CMK (cell line): ENCODE data around the gene SGMS1.
"Not testable (repeated sequence)": the region's sequence is repeated elsewhere in the genome, so short reads cannot be mapped to it uniquely, and the experiment has no call there.

Source experiments
- DNase-seq: peaks from one replicate; pipeline ENCODE4 v3.0.0-alpha.2; 2010; ENCODE audit warnings: low read depth

Gene SGMS1

DNA sequence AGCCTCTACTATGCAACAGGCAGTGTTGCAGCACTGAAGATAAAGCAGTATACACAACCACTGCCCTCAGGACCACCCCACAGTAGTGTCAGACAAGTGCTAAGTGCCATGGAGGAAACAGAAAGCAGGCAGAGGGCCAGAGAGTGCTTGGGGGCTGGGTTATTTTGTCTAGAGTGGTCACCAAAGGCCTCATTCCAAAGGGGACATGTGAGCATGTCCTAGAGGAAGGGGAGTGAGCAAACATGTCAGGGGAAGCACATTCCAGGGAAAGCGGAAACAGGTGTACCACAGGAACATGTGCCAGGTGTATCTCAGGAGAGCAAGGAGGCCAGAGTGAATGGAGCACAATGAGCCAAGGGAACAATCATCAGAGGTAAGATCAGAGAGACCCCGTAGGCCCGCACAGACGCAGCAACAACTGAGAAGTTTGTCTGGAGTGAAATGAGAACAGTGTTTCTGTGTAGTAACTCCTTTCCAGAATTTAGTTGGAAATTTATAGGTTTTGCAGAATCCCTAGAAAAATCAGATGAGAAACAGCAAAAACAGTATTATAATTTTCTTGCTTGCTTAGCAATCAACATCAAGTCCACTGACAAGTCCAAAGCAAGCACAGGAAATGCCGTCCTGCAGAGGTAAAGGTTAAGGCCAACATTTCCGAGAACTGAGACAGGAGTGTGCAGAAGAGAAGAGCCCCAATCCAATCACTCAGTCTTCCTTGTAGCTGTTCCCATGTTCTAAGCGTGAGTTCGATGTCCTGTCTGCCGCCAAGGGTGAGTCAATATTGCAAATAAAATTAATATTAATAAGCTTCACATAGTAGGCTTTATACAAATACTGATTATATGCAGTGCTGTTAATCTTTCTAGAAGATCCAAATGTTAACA is 67.3 kb downstream of the SGMS1 start:
- no peak for DNase-seq

GRCh38 chr10:50554995-50555568 is 68.7 kb downstream of the SGMS1 start:
- peak; percentile 82 for DNase-seq

DNA sequence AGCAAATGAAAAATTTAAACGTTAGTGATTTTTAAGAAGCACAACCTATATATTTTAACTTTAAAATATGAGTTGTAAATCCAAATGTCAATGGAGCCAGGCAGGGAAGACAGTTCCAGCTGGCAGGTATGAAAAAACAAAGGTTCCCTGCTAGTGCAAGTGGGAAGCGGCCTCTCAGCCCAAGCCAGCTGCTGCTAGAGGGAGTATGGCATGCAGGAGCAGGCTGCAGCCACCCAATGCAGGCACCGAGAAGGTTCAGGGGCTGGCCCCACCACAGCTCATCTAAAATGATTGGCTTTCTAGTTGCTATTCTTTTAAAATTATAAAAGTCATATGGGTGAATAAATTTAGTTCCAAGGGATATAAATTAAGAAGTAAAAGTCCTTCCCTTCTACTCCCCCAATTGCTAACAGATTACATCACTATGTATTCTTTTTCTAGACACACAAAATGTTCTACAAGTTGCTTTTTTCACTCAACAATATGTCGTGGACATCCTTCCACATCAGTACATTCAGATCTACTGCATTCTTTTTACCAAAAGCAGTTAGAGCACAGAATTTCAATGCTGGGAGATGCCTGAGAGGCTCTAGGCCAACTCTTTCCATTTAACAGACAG is 69.3 kb downstream of the SGMS1 start:
- no peak for DNase-seq

- DNase-seq, result peak; percentile 34
Measured at GRCh38 chr10:50552771-50553535, 70.8 kb downstream of the SGMS1 start.

DNA sequence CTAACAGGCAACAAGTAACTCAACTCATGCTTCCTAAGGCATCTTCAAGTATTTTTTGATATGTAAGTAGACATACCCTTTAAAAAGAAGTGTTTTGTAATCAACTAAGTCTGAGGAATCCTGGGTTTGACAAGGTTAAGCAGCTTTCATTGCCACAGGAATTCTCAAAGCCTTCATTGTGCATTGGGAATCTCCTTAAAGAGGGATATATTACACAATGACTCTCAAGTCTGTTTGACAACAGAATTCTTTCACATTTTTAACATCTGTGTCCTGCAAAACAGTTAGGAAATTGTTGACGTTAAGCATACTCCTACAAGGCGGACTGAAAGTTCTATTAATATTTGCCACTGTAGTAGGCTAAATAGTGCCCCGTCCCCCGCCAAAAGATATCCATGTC is 71.4 kb downstream of the SGMS1 start:
- DNase-seq, result no peak

GRCh38 chr10:50551894-50552293 is 71.9 kb downstream of the SGMS1 start:
- DNase-seq, result no peak

DNA sequence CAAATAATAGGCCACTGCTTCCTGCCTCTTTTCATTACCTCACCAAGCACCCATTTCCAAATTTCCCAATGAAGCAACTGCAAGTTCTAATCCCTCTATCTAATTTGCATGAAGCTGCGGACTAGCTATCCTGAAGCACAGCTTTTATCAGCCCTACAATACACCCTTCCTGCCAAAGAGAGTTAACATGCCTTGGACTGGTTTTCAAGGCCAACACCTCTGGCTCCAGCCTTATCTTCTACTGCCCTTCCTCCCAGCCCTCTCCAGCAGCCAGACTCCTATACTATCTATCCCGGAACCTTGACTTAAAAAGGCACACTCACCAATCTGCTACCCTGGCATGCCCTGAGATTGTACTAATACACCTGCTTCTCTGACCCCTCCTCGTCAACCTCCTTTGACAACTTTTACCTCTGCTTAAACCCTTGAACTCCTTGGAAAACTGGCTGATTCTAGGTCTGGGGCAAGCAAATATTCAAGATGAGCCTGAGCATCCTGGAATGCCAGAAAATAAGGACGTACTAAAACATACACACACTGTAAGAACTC is 73.4 kb downstream of the SGMS1 start:
- peak; percentile 97 for DNase-seq

DNA sequence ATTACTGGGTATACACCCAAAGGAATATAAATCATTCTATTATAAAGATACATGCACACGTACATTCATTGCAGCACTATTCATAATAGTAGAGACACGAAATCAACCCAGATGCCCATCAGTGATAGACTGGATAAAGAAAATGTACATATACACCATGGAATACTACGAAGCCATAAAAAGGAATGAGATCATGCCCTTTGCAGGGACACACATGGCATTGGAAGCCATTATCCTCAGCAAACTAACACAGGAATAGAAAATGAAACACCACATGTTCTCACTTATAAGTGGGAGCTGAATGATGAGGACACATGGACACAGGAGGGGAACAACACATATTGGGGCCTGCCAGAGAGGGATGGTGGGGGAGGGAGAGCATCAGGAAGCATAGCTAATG is 74.6 kb downstream of the SGMS1 start:
- not testable (repeated sequence) for DNase-seq

DNA sequence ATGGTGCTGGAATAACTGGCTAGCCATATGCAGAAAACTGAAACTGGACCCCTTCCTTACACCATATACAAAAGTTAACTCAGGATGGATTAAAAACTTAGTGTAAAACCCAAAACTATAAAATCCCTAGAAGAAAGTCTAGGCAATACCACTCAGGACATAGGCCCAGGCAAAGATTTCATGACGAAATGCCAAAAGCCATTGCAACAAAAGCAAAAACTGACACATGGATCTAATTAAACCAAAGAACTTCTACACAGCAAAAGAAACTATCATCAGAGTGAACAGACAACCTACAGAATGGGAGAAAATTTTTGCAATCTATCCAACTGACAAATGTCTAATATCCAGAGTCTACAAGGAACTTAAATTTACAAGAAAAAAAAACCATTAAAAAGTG is 75.3 kb downstream of the SGMS1 start:
- DNase-seq, result not testable (repeated sequence)

GRCh38 chr10:50546287-50546686 is 77.5 kb downstream of the SGMS1 start:
- not testable (repeated sequence) for DNase-seq

GRCh38 chr10:50545846-50546245 is 77.9 kb downstream of the SGMS1 start:
- DNase-seq, result no peak

GRCh38 chr10:50544857-50545429 is 78.8 kb downstream of the SGMS1 start:
- DNase-seq, result no peak

DNA sequence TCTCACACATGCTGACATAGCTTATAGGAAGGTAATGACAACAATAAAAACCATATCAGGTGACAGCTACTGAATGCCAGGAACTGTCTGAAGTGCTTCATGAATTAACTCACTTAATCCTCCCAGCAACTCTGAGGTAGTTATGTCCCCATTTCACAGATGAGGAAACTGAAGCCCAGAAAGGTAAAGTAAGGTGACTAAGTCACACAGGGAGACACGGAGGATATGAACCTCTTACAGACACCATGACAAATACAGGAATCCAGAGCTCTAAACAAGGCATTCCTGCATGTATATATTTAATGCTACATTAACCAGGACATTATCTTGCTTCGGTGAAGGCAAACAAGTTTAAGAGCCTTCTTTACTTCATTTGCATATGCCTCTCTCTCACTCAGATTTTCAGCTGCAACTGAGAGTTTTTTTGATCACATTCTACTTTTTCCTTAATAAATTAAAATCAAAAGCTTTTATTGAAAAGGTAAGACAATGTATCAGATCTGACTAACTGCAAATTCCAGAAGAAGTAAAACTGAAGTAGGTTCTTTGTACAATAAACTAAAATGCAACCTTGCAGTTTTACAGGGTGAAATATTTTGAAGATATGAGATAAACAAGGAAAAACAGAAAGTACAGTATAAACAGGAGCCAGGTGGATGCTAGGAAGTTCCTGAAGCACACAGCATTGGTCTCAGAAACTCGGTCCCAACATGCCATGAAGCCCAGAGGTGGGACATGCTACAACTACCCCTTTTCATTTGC is 79.5 kb downstream of the SGMS1 start:
- no peak for DNase-seq

DNA sequence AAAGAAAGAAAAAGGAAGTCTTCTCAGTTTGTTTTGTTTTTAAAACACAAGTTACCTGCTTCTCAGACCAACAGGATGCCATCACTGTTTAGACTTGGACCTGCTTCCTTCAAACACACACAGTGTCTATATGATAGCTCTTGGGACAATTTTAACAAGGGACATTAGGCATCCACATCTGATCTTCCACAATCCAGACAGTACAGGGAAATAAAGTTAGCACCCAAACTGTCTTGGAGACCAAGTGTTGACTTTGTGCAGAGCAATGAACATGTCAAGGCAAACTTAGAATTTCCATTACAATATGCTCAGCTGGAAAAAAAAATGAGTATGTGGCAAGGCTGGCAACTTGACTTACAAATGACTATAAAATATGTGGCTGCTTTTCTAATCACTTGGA is 80.9 kb downstream of the SGMS1 start:
- no peak for DNase-seq

- DNase-seq, result no peak
Measured at GRCh38 chr10:50541921-50542320, 81.8 kb downstream of the SGMS1 start.

GRCh38 chr10:50541317-50541716 is 82.4 kb downstream of the SGMS1 start:
- DNase-seq, result no peak

GRCh38 chr10:50540826-50541122 is 83.0 kb downstream of the SGMS1 start:
- DNase-seq, result no peak

- DNase-seq, result no peak
Measured at GRCh38 chr10:50540069-50540825, 83.5 kb downstream of the SGMS1 start.

DNA sequence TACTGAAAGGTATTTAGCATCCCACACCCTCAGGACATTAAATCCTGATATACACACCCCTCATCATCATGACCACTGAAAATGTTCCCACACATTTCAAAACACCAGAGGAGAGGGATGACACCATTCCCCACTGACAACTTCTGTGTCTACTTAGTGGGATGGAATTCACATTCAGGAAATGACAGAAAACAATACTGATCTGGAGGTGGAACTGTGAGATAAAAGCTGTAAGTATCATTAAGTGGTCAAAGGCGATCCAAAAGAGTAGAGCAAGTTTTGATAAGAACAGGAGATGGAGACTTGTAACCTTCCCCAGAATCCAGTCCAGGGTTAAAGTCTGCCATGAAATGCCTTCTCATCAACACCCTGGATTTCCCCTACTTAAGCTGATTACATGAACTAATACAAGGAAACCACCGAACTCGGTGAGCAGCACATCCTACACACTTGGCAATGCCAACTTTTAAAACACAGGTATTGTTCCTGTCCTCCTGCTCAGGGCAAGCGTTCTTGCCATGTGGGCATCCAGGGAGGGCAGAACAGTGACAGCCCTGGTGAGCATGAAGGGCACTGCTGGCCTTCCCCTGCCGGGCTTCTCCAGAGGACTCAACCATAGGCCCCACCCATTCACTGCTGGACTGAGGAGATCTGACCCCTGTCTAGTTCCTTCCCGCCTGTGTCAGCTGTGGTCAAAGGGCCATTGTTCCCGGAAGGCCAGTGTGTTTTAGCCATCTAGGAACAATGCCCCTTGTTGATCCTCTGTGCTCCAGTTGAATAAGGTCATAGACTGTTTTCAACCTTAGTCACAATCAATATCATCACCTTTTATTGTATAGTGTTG is 85.0 kb downstream of the SGMS1 start:
- DNase-seq, result no peak
